ENCODE measurements around the gene LCORL. TPM values are rescaled to one million over a fixed set of nuclear protein-coding genes. Genes with fewer than 3 reads are reported as not detected.

The LCORL gene
- 10 to 100 TPM in 1 of 4 donors, 1 to 10 TPM in 3; 6.1 to 17.5 (median 8.2) TPM for total RNA-seq

GRCh38 chr4:18021720-18022571, at the start of gene LCORL:
LCORL (minus strand) TSS chr4:18021755; CDS start chr4:18021751, 4 bp downstream.
- Histone ChIP-seq H3K27ac (peak within 1 kb of the TSS; percentile 93 to 97 (median 96)), H3K4me3 (peak within 1 kb of the TSS; percentile 89 to 99 (median 93)), H3K9me3 (no peaks in the 10 kb centered on the region), H3K4me1 (peaks cover 0 to 20% (median 4%) of the 10 kb centered on the region in 3 donors), H3K36me3 (no peaks in the 10 kb centered on the region), H3K27me3 (no peaks in the 10 kb centered on the region)
- peak; percentile 88 for DNase-seq
- TF ChIP-seq CTCF (IDR thresholded peaks at IDR 0.05) = no peak
- peak in 1 of 4 donors; percentile 11 for TF ChIP-seq POLR2A (IDR thresholded peaks at IDR 0.05)
- 0% methylated on average over 15 to 18 of the region's 71 CpGs for WGBS, 2 donors
- intact Hi-C loops (cut with DNase I) = no loop called here

GRCh38 chr4:18069810-18070209, 48.3 kb upstream of the LCORL start:
- 69 to 70% methylated on average over 4 of the region's 4 CpGs for WGBS, 2 donors

GRCh38 chr4:18067031-18067430, 45.5 kb upstream of the LCORL start:
- Histone ChIP-seq H3K4me1 (no peaks in the 10 kb centered on the region), H3K4me3 (no peak overlapping the region), H3K27me3 (peaks cover 0 to 6% (median 0%) of the 10 kb centered on the region in 4 donors), H3K36me3 (no peaks in the 10 kb centered on the region), H3K27ac (no peak overlapping the region), H3K9me3 (peaks cover 0 to 16% (median 0%) of the 10 kb centered on the region in 3 donors)
- DNase-seq = no peak
- no peak for TF ChIP-seq POLR2A (IDR thresholded peaks at IDR 0.05)
- no peak for TF ChIP-seq CTCF (IDR thresholded peaks at IDR 0.05)
- 75 to 78% methylated on average over 2 of the region's 2 CpGs for WGBS, 2 donors
- intact Hi-C loops (cut with DNase I) = no loop called here

More at GRCh38 chr4:18069810-18070209, 48.3 kb upstream of the LCORL start:
- intact Hi-C loops (cut with DNase I) = no loop called here
- peaks cover 0 to 6% (median 0%) of the 10 kb centered on the region in 4 donors for H3K27me3 ChIP-seq
- TF ChIP-seq POLR2A (IDR thresholded peaks at IDR 0.05) = no peak
- TF ChIP-seq CTCF (IDR thresholded peaks at IDR 0.05) = no peak
- H3K36me3 ChIP-seq = no peaks in the 10 kb centered on the region
- no peak for DNase-seq
- H3K4me1 ChIP-seq = no peaks in the 10 kb centered on the region
- no peak overlapping the region for H3K27ac ChIP-seq
- H3K4me3 ChIP-seq = no peak overlapping the region
- H3K9me3 ChIP-seq = no peaks in the 10 kb centered on the region

GRCh38 chr4:18063079-18063478, 41.5 kb upstream of the LCORL start:
- no peak overlapping the region for H3K27ac ChIP-seq
- H3K36me3 ChIP-seq = no peaks in the 10 kb centered on the region
- H3K27me3 ChIP-seq = no peaks in the 10 kb centered on the region
- intact Hi-C loops (cut with DNase I) = no loop called here
- no peak overlapping the region for H3K4me3 ChIP-seq
- H3K4me1 ChIP-seq = no peaks in the 10 kb centered on the region
- no peak for DNase-seq
- H3K9me3 ChIP-seq = peaks cover 0 to 16% (median 0%) of the 10 kb centered on the region in 3 donors
- TF ChIP-seq CTCF (IDR thresholded peaks at IDR 0.05) = no peak
- TF ChIP-seq POLR2A (IDR thresholded peaks at IDR 0.05) = no peak

- Histone ChIP-seq H3K27me3 (no peaks in the 10 kb centered on the region), H3K9me3 (peaks cover 0 to 2% (median 0%) of the 10 kb centered on the region in 3 donors), H3K27ac (no peak overlapping the region), H3K36me3 (no peaks in the 10 kb centered on the region), H3K4me3 (peak overlapping the region in 1 of 4 donors; percentile 50), H3K4me1 (no peaks in the 10 kb centered on the region)
- DNase-seq = no peak
- intact Hi-C loops (cut with DNase I) = no loop called here
- no peak for TF ChIP-seq CTCF (IDR thresholded peaks at IDR 0.05)
- no peak for TF ChIP-seq POLR2A (IDR thresholded peaks at IDR 0.05)
- 77 to 78% methylated on average over 2 of the region's 2 CpGs for WGBS, 2 donors
Observed at GRCh38 chr4:18057821-18058533, 36.4 kb upstream of the LCORL start.

Measured in esophagus squamous epithelium (tissue), 5 donors.